OCI-LY7 (cell line): Measurements from ENCODE around the gene SLC8A1. TPM values are rescaled to one million over a fixed set of nuclear protein-coding genes. Genes with fewer than 3 reads are reported as not detected.

ENCODE experiments used
- BruUV-seq: library from RNA; stranded (reverse); fragments of 400-500 nt; replicated peaks from 2 replicates; lab custom pipeline; 2021; lab: Mats Ljungman, UMichigan
- CTCF ChIA-PET: fragments of 300-600 bp; sonication (Branson Sonifier 250); formaldehyde crosslinking; loops from one replicate; lab custom pipeline; 2022; ENCODE audit warnings: antibody characterized with exemption; ENCODE audit not compliant: unreplicated experiment; lab: Charles Lee
- POLR2A ChIA-PET: fragments of 300-600 bp; sonication (Branson Sonifier 250); formaldehyde crosslinking; loops from one replicate; lab custom pipeline; 2022; ENCODE audit warnings: antibody characterized with exemption; lab: Charles Lee
- DNase-seq: peaks from one replicate; pipeline ENCODE4 v3.0.0-alpha.2; 2015; ENCODE audit warnings: low spot score
- H2AFZ ChIP-seq: fragments of 200-600 bp; sonication (generic), shearing (Covaris generic); 2 replicates; pipeline ENCODE4 v1.6.1; 2014; ENCODE audit warnings: mild to moderate bottlenecking, antibody characterized with exemption, low read length, moderate library complexity
- H3K27ac ChIP-seq: fragments of 200-600 bp; sonication (generic); 2 replicates; pipeline ENCODE4 v1.5.1; 2014; ENCODE audit warnings: mixed run types, low read depth, mild to moderate bottlenecking, moderate library complexity, low read length, inconsistent platforms; ENCODE audit not compliant: poor library complexity, severe bottlenecking
- H3K36me3 ChIP-seq: fragments of 200-600 bp; sonication (generic); 2 replicates; pipeline ENCODE4 v1.6.1; 2014; ENCODE audit warnings: mild to moderate bottlenecking, antibody characterized with exemption, low read length, moderate library complexity, mixed read lengths; ENCODE audit not compliant: insufficient read depth
- H3K4me1 ChIP-seq: fragments of 200-600 bp; sonication (generic); 2 replicates; pipeline ENCODE4 v1.5.1; 2014; ENCODE audit warnings: mild to moderate bottlenecking, low read length; ENCODE audit not compliant: insufficient read depth, poor library complexity, severe bottlenecking
- H3K4me2 ChIP-seq: fragments of 200-600 bp; sonication (generic); 2 replicates; pipeline ENCODE4 v1.6.1; 2014; ENCODE audit warnings: mild to moderate bottlenecking, low read length
- H3K4me3 ChIP-seq: fragments of 200-600 bp; sonication (generic); 2 replicates; pipeline ENCODE4 v1.5.1; 2014; ENCODE audit warnings: mild to moderate bottlenecking, low read depth, low read length; ENCODE audit not compliant: poor library complexity, severe bottlenecking
- H3K79me2 ChIP-seq: fragments of 200-600 bp; sonication (generic); 2 replicates; pipeline ENCODE4 v1.6.1; 2016; ENCODE audit warnings: low read depth, mild to moderate bottlenecking, low read length, moderate library complexity, mixed read lengths; ENCODE audit not compliant: insufficient read depth
- H3K9me2 ChIP-seq: fragments of 200-600 bp; sonication (generic); 2 replicates; pipeline ENCODE4 v1.6.1; 2016; ENCODE audit warnings: mild to moderate bottlenecking, low read length, mixed read lengths; ENCODE audit not compliant: insufficient read depth
- H3K9me3 ChIP-seq: fragments of 200-600 bp; sonication (generic); 2 replicates; pipeline ENCODE4 v1.6.1; 2014; ENCODE audit warnings: mild to moderate bottlenecking, mixed run types, low read length, mixed read lengths
- H4K20me1 ChIP-seq: fragments of 200-600 bp; sonication (generic); 2 replicates; pipeline ENCODE4 v1.6.1; 2014; ENCODE audit warnings: mild to moderate bottlenecking, antibody characterized with exemption, low read length, moderate library complexity, mixed read lengths; ENCODE audit not compliant: insufficient read depth
- CTCF ChIP-seq: fragments of 200-600 bp; sonication (generic); conservative IDR thresholded peaks from 2 replicates; pipeline ENCODE4 v1.5.1; 2014; ENCODE audit warnings: mild to moderate bottlenecking, antibody characterized with exemption, low read length, moderate library complexity, mixed read lengths
- EZH2phosphoT487 ChIP-seq: fragments of 200-600 bp; sonication (generic); IDR thresholded peaks from 2 replicates; pipeline ENCODE4 v1.6.1; 2018; ENCODE audit warnings: low read depth, borderline replicate concordance, mild to moderate bottlenecking, mixed run types, antibody characterized with exemption, low read length, moderate library complexity, mixed read lengths
- intact Hi-C: fragments of 100-400 bp; cut with micrococcal nuclease; formaldehyde crosslinking; loops from one replicate; pipeline ENCODE4 v1.10.0; 2022; ENCODE audit not compliant: unreplicated experiment
- total RNA-seq, 2 experiments: library from RNA; depleted of rRNA in 1 of 2; stranded (reverse); fragments of >200 nt in 1 of 2; shearing (Covaris generic) in 1 of 2; gene quantifications; 2 replicates each; pipeline ENCODE4 v1.2.3, GENCODE V29; 2014 to 2022

SLC8A1 gene
- total RNA-seq, 2 experiments from 2014 or later, result 3.6 to 7.3 TPM

GRCh38 chr2:40113272-40113968 is 338.5 kb downstream of the SLC8A1 start:
- intact Hi-C loops, result no loop called here
- CTCF ChIA-PET, result no interaction called here

GRCh38 chr2:40109381-40109780 is 342.5 kb downstream of the SLC8A1 start:
- Histone ChIP-seq H4K20me1 (no peaks in the 10 kb centered on the region), H3K4me2 (no peak overlapping the region), H3K9me3 (no peaks in the 10 kb centered on the region), H2AFZ (no peak overlapping the region), H3K4me1 (no peaks in the 10 kb centered on the region), H3K27ac (no peak overlapping the region), H3K79me2 (no peaks in the 10 kb centered on the region), H3K4me3 (no peak overlapping the region), H3K36me3 (no peaks in the 10 kb centered on the region), H3K9me2 (no peaks in the 10 kb centered on the region)
- DNase-seq, result no peak
- TF ChIP-seq EZH2phosphoT487, result no peak
- intact Hi-C loops, result no loop called here
- BruUV-seq, result no TSS peak
- ChIA-PET POLR2A (no interaction called here), CTCF (no interaction called here)

More at GRCh38 chr2:40113272-40113968, 338.5 kb downstream of the SLC8A1 start:
- DNase-seq, result no peak
- H2AFZ ChIP-seq, result no peak overlapping the region
- no peaks in the 10 kb centered on the region for H3K36me3 ChIP-seq
- TF ChIP-seq EZH2phosphoT487 (no peak), CTCF (no peak)
- H4K20me1 ChIP-seq, result no peaks in the 10 kb centered on the region
- H3K4me2 ChIP-seq, result no peak overlapping the region
- H3K79me2 ChIP-seq, result no peaks in the 10 kb centered on the region
- H3K9me3 ChIP-seq, result no peaks in the 10 kb centered on the region
- H3K4me3 ChIP-seq, result no peak overlapping the region
- no peak overlapping the region for H3K27ac ChIP-seq
- no TSS peak for BruUV-seq
- no peaks in the 10 kb centered on the region for H3K9me2 ChIP-seq
- POLR2A ChIA-PET, result no interaction called here
- no peaks in the 10 kb centered on the region for H3K4me1 ChIP-seq

- Histone ChIP-seq H3K4me1 (no peaks in the 10 kb centered on the region), H3K9me2 (no peaks in the 10 kb centered on the region), H3K79me2 (no peaks in the 10 kb centered on the region), H3K4me3 (no peak overlapping the region), H3K27ac (no peak overlapping the region), H3K9me3 (no peaks in the 10 kb centered on the region), H3K4me2 (no peak overlapping the region), H2AFZ (no peak overlapping the region), H4K20me1 (no peaks in the 10 kb centered on the region), H3K36me3 (no peaks in the 10 kb centered on the region)
- POLR2A ChIA-PET, result no interaction called here
- intact Hi-C loops, result no loop called here
- no peak for TF ChIP-seq EZH2phosphoT487
- TF ChIP-seq CTCF, result no peak
- BruUV-seq, result no TSS peak
- DNase-seq, result no peak
- CTCF ChIA-PET, result no interaction called here
Measured at GRCh38 chr2:40108851-40109250, 343.0 kb downstream of the SLC8A1 start.
